Gastroesophageal sphincter (tissue), 4 donors: Measurements from ENCODE around the gene RRP8. TPM values are rescaled to one million over a fixed set of nuclear protein-coding genes. Genes with fewer than 3 reads are reported as not detected.

Experiments used
- ATAC-seq: fragments of 150-250 bp; one replicate; pipeline ENCODE4 v1.9.1; 2016; ENCODE audit warnings: mild to moderate bottlenecking, moderate library complexity
- H3K27ac ChIP-seq, 4 donors: fragments of 200-600 bp; sonication (generic) in 3 of 4; 1 replicate in 3 of 4; 2 replicates in 1 of 4; pipeline ENCODE4 v1.5.1; 2016 to 2019
- H3K27me3 ChIP-seq: fragments of 200-600 bp; sonication (generic); one replicate; pipeline ENCODE4 v1.5.1; 2019
- H3K36me3 ChIP-seq, 2 donors: fragments of 200-600 bp; sonication (generic); one replicate each; pipeline ENCODE4 v1.5.1; 2019; ENCODE audit warnings: control low read depth in 1 of 2
- H3K4me1 ChIP-seq, 3 donors: fragments of 200-600 bp; sonication (generic); 1 replicate in 2 of 3; 2 replicates in 1 of 3; pipeline ENCODE4 v1.5.1; 2016 to 2019; ENCODE audit warnings: control low read depth in 2 of 3
- H3K4me3 ChIP-seq, 2 donors: fragments of 200-600 bp; sonication (generic); one replicate each; pipeline ENCODE4 v1.5.1; 2019; ENCODE audit warnings: mild to moderate bottlenecking in 1 of 2, moderate library complexity in 1 of 2
- H3K9me3 ChIP-seq, 3 donors: fragments of 200-600 bp; sonication (generic); one replicate each; pipeline ENCODE4 v1.5.1; 2017 to 2019; ENCODE audit warnings: control low read depth in 2 of 3
- EP300 ChIP-seq: sonication (generic); formaldehyde crosslinking; IDR thresholded peaks from one replicate; pipeline ENCODE4 v1.6.1; 2017; ENCODE audit warnings: antibody characterized with exemption, mild to moderate bottlenecking
- POLR2A ChIP-seq, 2 donors: fragments of 450-650 bp; IDR thresholded peaks; one replicate each; pipeline ENCODE4 v1.6.1; 2017; ENCODE audit warnings: antibody characterized with exemption in 2 of 2, mild to moderate bottlenecking in 2 of 2, moderate library complexity in 1 of 2
- POLR2AphosphoS5 ChIP-seq: sonication (generic); formaldehyde crosslinking; IDR thresholded peaks from one replicate; pipeline ENCODE4 v1.6.1; 2017; ENCODE audit warnings: antibody characterized with exemption
- WGBS, 2 donors: methylation state at CpG; one replicate each; pipeline ENCODE4 v1.1.5; 2018; ENCODE audit warnings: low coverage in 1 of 2; 5-methylcytosine and 5-hydroxymethylcytosine counted together
- total RNA-seq, 4 donors: library from RNA; depleted of rRNA; stranded (reverse); fragments of >200 nt; gene quantifications; one replicate each; pipeline ENCODE4 v1.1.0, GENCODE V29; 2016
- TF ChIP-seq, protein P1 (sequence below), 4 experiments: fragments of 200-600 bp in 2 of 4; fragments of 450-650 bp in 2 of 4; sonication (generic) in 1 of 4; IDR thresholded peaks; one replicate each; pipeline ENCODE4 v1.5.1; 2017 to 2019; ENCODE audit warnings: antibody characterized with exemption in 4 of 4, mild to moderate bottlenecking in 2 of 4, moderate library complexity in 2 of 4

Gene RRP8
- total RNA-seq, 4 donors from 2014 or later = 25.7 to 32.4 (median 28.1) TPM

DNA sequence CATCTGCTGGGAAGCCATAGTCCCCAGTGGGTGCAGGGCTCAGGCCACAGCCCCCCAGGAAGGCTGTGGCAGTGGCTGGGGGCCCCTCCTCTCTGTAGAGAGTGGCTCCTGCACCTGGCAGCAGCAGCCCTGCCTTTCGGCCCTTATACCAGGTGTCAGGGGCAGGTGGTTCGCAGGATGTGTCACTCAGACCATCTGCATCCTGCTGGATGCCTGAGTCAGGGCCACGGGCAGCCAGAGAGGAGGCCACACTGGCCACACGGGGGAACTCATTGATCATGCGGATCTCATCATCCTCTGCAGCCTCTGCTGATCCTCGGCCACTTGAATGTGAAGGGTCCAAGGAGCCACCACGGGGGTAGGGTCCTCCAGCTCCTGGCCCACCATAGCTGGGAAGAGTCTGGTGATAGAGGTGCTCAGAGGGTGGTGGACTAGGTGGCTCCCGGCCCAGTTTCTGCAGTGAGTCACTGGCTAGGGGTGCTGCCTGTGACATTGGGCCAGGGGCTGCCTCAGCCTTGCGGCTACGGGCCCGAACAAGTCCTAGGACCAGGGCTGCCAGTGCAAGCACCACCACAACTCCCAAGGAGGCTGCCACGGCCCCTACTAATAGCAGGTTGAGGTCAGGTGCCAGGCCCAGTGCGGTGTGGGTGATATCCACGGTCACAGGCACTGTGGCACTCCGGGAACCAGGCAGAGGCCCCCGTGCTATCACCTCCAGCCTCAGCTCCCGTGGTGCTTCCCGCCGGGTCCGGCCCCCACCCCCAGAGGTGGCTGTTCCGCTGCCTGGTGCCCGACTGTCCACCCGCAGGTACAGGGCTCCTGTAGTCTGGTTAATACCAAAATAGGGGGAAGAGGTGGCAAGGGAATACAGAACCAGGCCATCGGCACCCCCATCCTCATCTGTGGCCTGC, 19.1 kb upstream of the RRP8 start:
- peaks cover 0 to 52% of the 10 kb centered on the region in 2 donors for H3K36me3 ChIP-seq
- WGBS, 2 donors = 100% methylated on average over 1 of the region's 24 CpGs; no CpG with 5 or more reads in 1 of the 2 donors
- ATAC-seq = no peak
- H3K4me3 ChIP-seq = no peak overlapping the region
- TF ChIP-seq EP300 (no peak), POLR2A (IDR thresholded peaks at IDR 0.05) (no peak), POLR2AphosphoS5 (no peak)
- TF ChIP-seq, protein P1, sequence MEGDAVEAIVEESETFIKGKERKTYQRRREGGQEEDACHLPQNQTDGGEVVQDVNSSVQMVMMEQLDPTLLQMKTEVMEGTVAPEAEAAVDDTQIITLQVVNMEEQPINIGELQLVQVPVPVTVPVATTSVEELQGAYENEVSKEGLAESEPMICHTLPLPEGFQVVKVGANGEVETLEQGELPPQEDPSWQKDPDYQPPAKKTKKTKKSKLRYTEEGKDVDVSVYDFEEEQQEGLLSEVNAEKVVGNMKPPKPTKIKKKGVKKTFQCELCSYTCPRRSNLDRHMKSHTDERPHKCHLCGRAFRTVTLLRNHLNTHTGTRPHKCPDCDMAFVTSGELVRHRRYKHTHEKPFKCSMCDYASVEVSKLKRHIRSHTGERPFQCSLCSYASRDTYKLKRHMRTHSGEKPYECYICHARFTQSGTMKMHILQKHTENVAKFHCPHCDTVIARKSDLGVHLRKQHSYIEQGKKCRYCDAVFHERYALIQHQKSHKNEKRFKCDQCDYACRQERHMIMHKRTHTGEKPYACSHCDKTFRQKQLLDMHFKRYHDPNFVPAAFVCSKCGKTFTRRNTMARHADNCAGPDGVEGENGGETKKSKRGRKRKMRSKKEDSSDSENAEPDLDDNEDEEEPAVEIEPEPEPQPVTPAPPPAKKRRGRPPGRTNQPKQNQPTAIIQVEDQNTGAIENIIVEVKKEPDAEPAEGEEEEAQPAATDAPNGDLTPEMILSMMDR (IDR thresholded peaks at IDR 0.05) = no peak
- H3K4me1 ChIP-seq = peaks cover 0 to 23% (median 12%) of the 10 kb centered on the region in 3 donors
- H3K27me3 ChIP-seq = no peaks in the 10 kb centered on the region
- H3K9me3 ChIP-seq = no peaks in the 10 kb centered on the region
- H3K27ac ChIP-seq = no peak overlapping the region

DNA sequence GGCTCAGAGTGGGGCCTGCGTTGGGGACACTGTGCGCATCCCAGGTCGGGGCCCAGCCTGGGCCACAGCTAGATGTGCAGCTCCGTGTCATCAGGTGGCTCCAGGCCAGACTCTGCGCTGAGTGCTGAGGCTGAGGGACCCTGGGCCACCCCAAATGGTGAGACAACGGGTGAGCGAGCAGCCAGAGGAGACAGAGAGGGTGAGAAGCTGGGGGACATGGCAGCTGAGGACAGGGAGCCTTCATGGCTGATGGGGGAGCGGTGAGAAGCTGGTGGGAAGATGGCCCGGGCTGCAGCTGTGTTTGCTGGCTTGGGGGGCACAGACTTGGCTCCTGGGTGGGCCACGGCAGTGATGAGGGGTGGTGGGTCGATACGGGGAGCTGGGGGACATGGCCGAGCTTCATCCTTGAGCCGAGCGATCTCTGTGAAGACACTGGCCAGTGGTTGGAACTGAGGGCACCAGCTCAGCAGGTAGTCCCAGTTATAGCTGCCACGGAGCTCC, 18.3 kb upstream of the RRP8 start:
- H3K36me3 ChIP-seq = peaks cover 0 to 50% of the 10 kb centered on the region in 2 donors
- H3K4me3 ChIP-seq = no peak overlapping the region
- H3K27ac ChIP-seq = no peak overlapping the region
- no peaks in the 10 kb centered on the region for H3K27me3 ChIP-seq
- H3K4me1 ChIP-seq = peaks cover 0 to 31% (median 15%) of the 10 kb centered on the region in 3 donors
- H3K9me3 ChIP-seq = no peaks in the 10 kb centered on the region
- no peak for ATAC-seq
- WGBS, 2 donors = 79% methylated on average over 6 of the region's 16 CpGs; no CpG with 5 or more reads in 1 of the 2 donors
- TF ChIP-seq POLR2AphosphoS5 = no peak
- no peak for TF ChIP-seq EP300
- TF ChIP-seq, protein P1 (IDR thresholded peaks at IDR 0.05) = no peak
- TF ChIP-seq POLR2A (IDR thresholded peaks at IDR 0.05) = no peak

DNA sequence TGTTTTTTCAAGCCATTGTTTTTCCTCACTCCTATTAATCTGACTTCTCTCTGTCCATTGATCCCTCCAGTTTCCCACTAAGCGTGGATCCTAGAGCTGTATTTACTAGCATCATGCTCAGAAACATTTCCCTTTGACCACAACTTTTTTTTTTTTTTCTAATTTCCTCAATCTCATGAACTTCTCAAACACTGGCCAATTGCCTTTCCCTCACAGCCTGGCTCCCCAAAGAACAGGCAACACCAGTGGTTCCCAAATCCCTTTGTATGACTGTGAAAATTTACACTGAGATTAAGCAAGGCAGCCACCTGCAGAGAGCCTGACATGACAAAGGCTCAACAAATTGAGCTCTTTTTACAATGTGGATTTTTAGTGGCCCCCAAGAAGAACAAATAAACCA, 17.2 kb upstream of the RRP8 start:
- H3K27ac ChIP-seq = no peak overlapping the region
- TF ChIP-seq POLR2A (IDR thresholded peaks at IDR 0.05) (no peak), POLR2AphosphoS5 (no peak), EP300 (no peak)
- TF ChIP-seq, protein P1 (IDR thresholded peaks at IDR 0.05) = no peak
- no peaks in the 10 kb centered on the region for H3K27me3 ChIP-seq
- no peak for ATAC-seq
- H3K36me3 ChIP-seq = peaks cover 0 to 50% of the 10 kb centered on the region in 2 donors
- H3K4me3 ChIP-seq = no peak overlapping the region
- H3K9me3 ChIP-seq = no peaks in the 10 kb centered on the region
- peaks cover 0 to 32% (median 15%) of the 10 kb centered on the region in 3 donors for H3K4me1 ChIP-seq
- WGBS, 2 donors = 80 to 85% methylated on average over 1 of the region's 1 CpG

DNA sequence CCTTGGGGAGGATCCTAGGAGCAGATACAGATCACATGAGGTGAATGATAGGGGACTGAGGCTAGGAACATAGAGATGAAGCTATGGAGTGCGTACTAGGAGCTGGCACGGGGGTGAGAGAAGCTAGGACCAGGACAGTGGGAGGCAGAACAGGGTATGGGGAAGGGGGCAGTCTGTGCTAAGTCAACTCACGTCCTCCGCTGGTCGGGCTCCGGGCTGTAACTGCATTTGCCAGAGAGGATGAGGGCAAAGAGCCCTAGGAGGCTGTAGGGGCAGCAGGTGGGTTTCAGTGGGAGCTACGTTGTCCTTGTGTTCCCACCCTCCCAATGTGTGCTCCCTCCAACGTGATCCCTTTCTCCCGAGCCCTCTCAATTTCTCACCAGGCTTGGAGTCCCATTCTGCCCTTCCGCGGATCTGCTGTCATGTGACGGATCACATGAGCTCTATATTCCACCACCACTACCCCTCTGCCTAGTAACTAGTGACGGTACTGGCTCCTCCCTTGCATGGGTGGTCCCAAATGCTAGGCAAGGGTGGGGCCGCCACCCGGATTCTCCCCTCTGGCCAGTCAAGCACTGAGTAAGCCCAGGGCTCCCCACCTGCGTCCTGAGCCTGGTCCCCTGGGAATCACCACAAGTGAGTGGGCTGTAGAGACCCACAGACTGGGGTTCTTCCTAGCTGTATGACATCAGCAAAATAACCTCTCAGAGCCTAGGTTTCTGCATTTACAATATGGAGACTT, 15.8 kb upstream of the RRP8 start, which contains the start of gene TPP1:
Gene TPP1, minus strand, starts transcription at position 419 of the 742 bp plus-strand sequence. Its CDS starts 22 bp downstream, at position 397.
- H3K36me3 ChIP-seq = peaks cover 0 to 49% of the 10 kb centered on the region in 2 donors
- H3K4me3 ChIP-seq = peak within 1 kb of the TSS; percentile 70 to 77
- H3K27me3 ChIP-seq = no peaks in the 10 kb centered on the region
- peaks cover 0 to 32% (median 15%) of the 10 kb centered on the region in 3 donors for H3K4me1 ChIP-seq
- peak within 1 kb of the TSS; percentile 75 to 94 (median 92) for H3K27ac ChIP-seq
- no peaks in the 10 kb centered on the region for H3K9me3 ChIP-seq
- WGBS, 2 donors = 0% methylated on average over 6 to 12 of the region's 16 CpGs
- ATAC-seq = peak; percentile 97
- TF ChIP-seq POLR2AphosphoS5 (peak; percentile 93), POLR2A (IDR thresholded peaks at IDR 0.05) (peak; percentile 64 to 74)
- TF ChIP-seq, protein P1 (IDR thresholded peaks at IDR 0.05) = no peak
